Natural killer cell (primary cell): ENCODE measurements around the gene DDAH1. TPM values are rescaled to one million over a fixed set of nuclear protein-coding genes. Genes with fewer than 3 reads are reported as not detected.

Experiments
- ATAC-seq, 3 donors: fragments of 150-1000 bp in 2 of 3; fragments of 200-7000 bp in 1 of 3; cut with Tn5 transposase; 1 replicate in 1 of 3; 2 replicates in 2 of 3; pipeline ENCODE4 v1.10.0; 2021; ENCODE audit warnings: mild to moderate bottlenecking in 2 of 3, moderate library complexity in 2 of 3
- DNase-seq, 2 donors: peaks; one replicate each; pipeline versions ENCODE4 v3.0.0 to v3.0.0-alpha.2; 2013 to 2021; ENCODE audit warnings: mixed read lengths in 1 of 2
- H3K27ac ChIP-seq: one replicate; pipeline ENCODE4 v1.5.1; 2013; ENCODE audit warnings: mild to moderate bottlenecking, low read length
- H3K27me3 ChIP-seq: one replicate; pipeline ENCODE4 v1.6.1; 2013; ENCODE audit warnings: low read length; ENCODE audit not compliant: control insufficient read depth, insufficient read depth
- H3K36me3 ChIP-seq: one replicate; pipeline ENCODE4 v1.6.1; 2013; ENCODE audit warnings: low read length; ENCODE audit not compliant: control insufficient read depth, insufficient read depth
- H3K4me1 ChIP-seq: one replicate; pipeline ENCODE4 v1.6.1; 2013; ENCODE audit warnings: low read length; ENCODE audit not compliant: control insufficient read depth, insufficient read depth
- H3K4me3 ChIP-seq: one replicate; pipeline ENCODE4 v1.5.1; 2013; ENCODE audit warnings: low read length
- H3K9me3 ChIP-seq: one replicate; pipeline ENCODE4 v1.6.1; 2013; ENCODE audit warnings: low read length; ENCODE audit not compliant: control insufficient read depth, insufficient read depth
- H3K27ac Mint-ChIP-seq, 2 donors: one replicate each; pipeline ENCODE4 v1.8.0; 2022; ENCODE audit warnings: mild to moderate bottlenecking in 2 of 2, mixed read lengths in 2 of 2, moderate library complexity in 1 of 2
- H3K27me3 Mint-ChIP-seq, 2 donors: one replicate each; pipeline ENCODE4 v1.8.0; 2022; ENCODE audit warnings: low read depth in 2 of 2, mixed read lengths in 2 of 2
- H3K36me3 Mint-ChIP-seq: one replicate; pipeline ENCODE4 v1.8.0; 2022; ENCODE audit warnings: mixed read lengths
- H3K4me1 Mint-ChIP-seq, 2 donors: one replicate each; pipeline ENCODE4 v1.8.0; 2022; ENCODE audit warnings: mixed read lengths in 2 of 2
- H3K4me3 Mint-ChIP-seq: one replicate; pipeline ENCODE4 v1.8.0; 2022; ENCODE audit warnings: mild to moderate bottlenecking, moderate library complexity, mixed read lengths
- H3K9me3 Mint-ChIP-seq, 2 donors: one replicate each; pipeline ENCODE4 v1.8.0; 2022; ENCODE audit warnings: mixed read lengths in 2 of 2
- WGBS: methylation state at CpG from one replicate; pipeline ENCODE4 v1.1.7; 2013; ENCODE audit warnings: missing lambda C conversion rate; ENCODE audit not compliant: insufficient coverage; 5-methylcytosine and 5-hydroxymethylcytosine counted together
- intact Hi-C: fragments of 100-400 bp; cut with micrococcal nuclease; formaldehyde crosslinking; loops from one replicate; pipeline ENCODE4 v1.14.2; 2022
- total RNA-seq, 4 donors: library from RNA; stranded (reverse); fragments of 120-200 nt in 1 of 4; gene quantifications; one replicate each; pipeline versions ENCODE4 v1.2.3 to v1.2.4, GENCODE V29; 2013 to 2022
- TF ChIP-seq, protein P1 (sequence below): fragments of 200-600 bp; IDR thresholded peaks from one replicate; pipeline ENCODE4 v1.8.0; 2022; ENCODE audit warnings: antibody characterized with exemption

Gene DDAH1
- total RNA-seq, 3 donors from 2014 or later (not counting 1 experiment from before 2014, with no cell fraction given) = 0.07 to 0.20 TPM; not detected in 1

DNA sequence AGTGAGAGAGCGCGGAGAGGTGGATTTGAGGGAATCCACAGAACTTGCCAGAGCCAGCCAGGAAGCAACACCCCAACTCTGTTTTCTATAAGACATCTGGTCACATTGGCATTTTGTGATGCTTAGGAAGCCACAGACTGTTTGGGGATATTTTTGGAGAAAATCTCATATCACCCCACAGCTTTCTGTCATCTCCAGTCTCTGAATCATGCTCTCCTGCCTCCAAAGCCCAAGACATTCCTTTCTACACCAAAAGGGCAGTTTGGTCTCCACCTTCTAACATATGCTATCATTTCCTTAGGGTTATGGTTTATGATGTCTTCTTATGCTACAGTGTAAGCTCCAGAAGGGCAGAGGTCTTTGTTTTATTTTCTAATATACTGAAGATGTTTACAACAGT, 174.1 kb downstream of the DDAH1 start:
- no peak overlapping the region for H3K27ac ChIP-seq
- no peaks in the 10 kb centered on the region for H3K36me3 Mint-ChIP-seq
- H3K4me3 ChIP-seq = no peak overlapping the region
- no peak overlapping the region for H3K4me3 Mint-ChIP-seq
- no peaks in the 10 kb centered on the region for H3K4me1 ChIP-seq
- intact Hi-C loops = no loop called here
- H3K27me3 ChIP-seq = no peaks in the 10 kb centered on the region
- no peaks in the 10 kb centered on the region for H3K4me1 Mint-ChIP-seq
- H3K36me3 ChIP-seq = no peaks in the 10 kb centered on the region
- H3K9me3 ChIP-seq = no peaks in the 10 kb centered on the region
- WGBS = 96% methylated on average over 2 of the region's 2 CpGs
- TF ChIP-seq, protein P1, sequence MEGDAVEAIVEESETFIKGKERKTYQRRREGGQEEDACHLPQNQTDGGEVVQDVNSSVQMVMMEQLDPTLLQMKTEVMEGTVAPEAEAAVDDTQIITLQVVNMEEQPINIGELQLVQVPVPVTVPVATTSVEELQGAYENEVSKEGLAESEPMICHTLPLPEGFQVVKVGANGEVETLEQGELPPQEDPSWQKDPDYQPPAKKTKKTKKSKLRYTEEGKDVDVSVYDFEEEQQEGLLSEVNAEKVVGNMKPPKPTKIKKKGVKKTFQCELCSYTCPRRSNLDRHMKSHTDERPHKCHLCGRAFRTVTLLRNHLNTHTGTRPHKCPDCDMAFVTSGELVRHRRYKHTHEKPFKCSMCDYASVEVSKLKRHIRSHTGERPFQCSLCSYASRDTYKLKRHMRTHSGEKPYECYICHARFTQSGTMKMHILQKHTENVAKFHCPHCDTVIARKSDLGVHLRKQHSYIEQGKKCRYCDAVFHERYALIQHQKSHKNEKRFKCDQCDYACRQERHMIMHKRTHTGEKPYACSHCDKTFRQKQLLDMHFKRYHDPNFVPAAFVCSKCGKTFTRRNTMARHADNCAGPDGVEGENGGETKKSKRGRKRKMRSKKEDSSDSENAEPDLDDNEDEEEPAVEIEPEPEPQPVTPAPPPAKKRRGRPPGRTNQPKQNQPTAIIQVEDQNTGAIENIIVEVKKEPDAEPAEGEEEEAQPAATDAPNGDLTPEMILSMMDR = no peak
- ATAC-seq (no peak), DNase-seq (no peak)
- H3K27me3 Mint-ChIP-seq = peaks cover 19 to 55% of the 10 kb centered on the region in 2 donors
- H3K27ac Mint-ChIP-seq = no peak overlapping the region
- H3K9me3 Mint-ChIP-seq = no peaks in the 10 kb centered on the region

DNA sequence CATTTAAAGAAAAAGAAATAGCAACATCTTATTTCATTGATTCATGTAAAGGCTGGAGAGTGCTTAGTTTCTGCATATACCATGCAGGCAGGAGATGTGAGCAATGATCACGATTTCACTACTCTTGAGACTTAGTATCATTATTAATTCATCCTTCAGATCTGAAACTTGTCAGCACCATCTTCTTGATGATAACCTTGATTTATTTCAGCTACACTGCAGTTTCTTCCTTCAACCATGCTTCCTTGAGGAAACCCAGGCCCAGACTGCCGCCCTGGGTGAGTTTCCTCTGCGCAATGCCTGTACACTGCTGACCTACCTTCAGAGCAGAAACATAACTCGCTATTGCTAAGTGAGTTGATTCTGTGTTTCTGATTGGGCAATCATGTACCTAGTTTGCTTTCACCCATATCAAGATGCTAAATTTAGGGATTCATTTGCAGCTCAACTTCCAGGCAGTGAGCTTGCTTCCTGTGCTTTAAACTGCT, 175.1 kb downstream of the DDAH1 start:
- 61% methylated on average over 4 of the region's 4 CpGs for WGBS
- TF ChIP-seq, protein P1 = no peak
- no peaks in the 10 kb centered on the region for H3K36me3 Mint-ChIP-seq
- Histone ChIP-seq H3K27me3 (no peaks in the 10 kb centered on the region), H3K4me1 (no peaks in the 10 kb centered on the region), H3K9me3 (no peaks in the 10 kb centered on the region), H3K36me3 (no peaks in the 10 kb centered on the region), H3K4me3 (no peak overlapping the region), H3K27ac (no peak overlapping the region)
- intact Hi-C loops = no loop called here
- H3K4me3 Mint-ChIP-seq = no peak overlapping the region
- ATAC-seq (no peak), DNase-seq (no peak)
- peaks cover 19 to 52% of the 10 kb centered on the region in 2 donors for H3K27me3 Mint-ChIP-seq
- no peak overlapping the region for H3K27ac Mint-ChIP-seq
- no peaks in the 10 kb centered on the region for H3K4me1 Mint-ChIP-seq
- H3K9me3 Mint-ChIP-seq = no peaks in the 10 kb centered on the region

DNA sequence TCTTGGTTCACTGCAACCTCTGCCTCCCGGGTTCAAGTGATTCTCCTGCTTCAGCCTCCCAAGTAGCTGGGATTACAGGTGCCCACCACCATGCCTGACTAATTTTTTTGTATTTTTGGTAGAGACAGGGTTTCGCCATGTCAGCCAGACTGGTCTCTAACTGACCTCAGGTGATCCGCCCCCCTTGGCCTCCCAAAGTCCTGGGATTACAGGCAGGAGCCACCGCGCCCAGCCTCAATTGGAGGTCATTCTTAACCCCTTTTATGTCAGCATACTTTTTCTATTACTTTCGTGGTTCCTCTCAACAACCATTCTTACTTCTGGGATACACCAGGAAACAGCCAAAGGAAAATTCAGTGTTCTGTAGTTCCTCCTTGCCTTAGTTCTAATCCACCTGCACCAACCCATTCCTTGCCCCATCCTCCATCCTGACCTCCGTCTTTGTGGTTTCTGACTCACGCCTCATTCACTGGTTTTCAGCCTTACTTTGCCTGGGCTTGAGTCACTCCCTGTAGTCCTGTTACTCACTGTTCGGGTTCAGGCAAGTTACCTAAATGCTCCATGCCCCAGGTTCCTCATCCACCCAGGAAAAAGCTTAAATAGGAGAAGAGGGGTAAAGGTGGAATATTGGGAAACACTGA, 175.6 kb downstream of the DDAH1 start:
- Histone ChIP-seq H3K27me3 (no peaks in the 10 kb centered on the region), H3K27ac (no peak overlapping the region), H3K36me3 (no peaks in the 10 kb centered on the region), H3K9me3 (no peaks in the 10 kb centered on the region), H3K4me3 (no peak overlapping the region), H3K4me1 (no peaks in the 10 kb centered on the region)
- intact Hi-C loops = no loop called here
- TF ChIP-seq, protein P1 = no peak
- no peaks in the 10 kb centered on the region for H3K4me1 Mint-ChIP-seq
- ATAC-seq (no peak), DNase-seq (no peak)
- no peak overlapping the region for H3K4me3 Mint-ChIP-seq
- no peak overlapping the region for H3K27ac Mint-ChIP-seq
- H3K9me3 Mint-ChIP-seq = no peaks in the 10 kb centered on the region
- peaks cover 19 to 46% of the 10 kb centered on the region in 2 donors for H3K27me3 Mint-ChIP-seq
- H3K36me3 Mint-ChIP-seq = no peaks in the 10 kb centered on the region
- WGBS = 84% methylated on average over 8 of the region's 9 CpGs

DNA sequence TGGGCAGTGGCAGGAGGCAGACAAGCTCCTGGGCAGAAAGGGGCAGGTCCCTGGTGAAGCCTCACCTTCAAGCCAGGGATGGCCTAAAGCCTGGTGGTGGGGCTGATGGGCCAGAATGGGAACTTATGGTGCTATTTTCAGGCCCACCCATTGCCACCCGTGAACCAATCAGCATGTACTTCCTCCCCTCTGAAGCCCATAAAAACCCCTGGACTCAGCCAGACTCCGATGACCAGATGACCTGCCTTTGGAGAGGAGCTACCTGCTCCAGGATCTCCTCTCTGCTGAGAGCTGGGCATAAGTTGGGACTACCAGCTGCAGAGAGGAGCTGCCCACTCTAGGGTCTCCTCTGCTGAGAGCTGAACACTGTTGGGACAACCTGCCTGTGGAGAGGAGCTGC, 180.8 kb downstream of the DDAH1 start:
- no peak for ATAC-seq
- intact Hi-C loops = no loop called here
- Histone ChIP-seq H3K27me3 (no peaks in the 10 kb centered on the region), H3K4me3 (no peak overlapping the region), H3K27ac (no peak overlapping the region), H3K4me1 (no peaks in the 10 kb centered on the region), H3K9me3 (no peaks in the 10 kb centered on the region), H3K36me3 (no peaks in the 10 kb centered on the region)
- no peak overlapping the region for H3K27ac Mint-ChIP-seq
- no peaks in the 10 kb centered on the region for H3K36me3 Mint-ChIP-seq
- 93% methylated on average over 2 of the region's 2 CpGs for WGBS
- no peak overlapping the region for H3K4me3 Mint-ChIP-seq
- H3K4me1 Mint-ChIP-seq = no peaks in the 10 kb centered on the region
- H3K27me3 Mint-ChIP-seq = peaks cover 9 to 15% of the 10 kb centered on the region in 2 donors
- no peak for DNase-seq
- H3K9me3 Mint-ChIP-seq = no peaks in the 10 kb centered on the region
- TF ChIP-seq, protein P1 = no peak
